Endometrium (tissue), 2 donors: ENCODE data around the gene IGFBPL1.

Source experiments
- FAIRE-seq: peaks from 2 replicates; lab custom pipeline; 2012; peaks lifted over from hg19 to GRCh38; lab: Jason Lieb, UNC
- donor health status: control.
- donor health status: control.

IGFBPL1 gene

GRCh38 chr9:38395653-38396370 lies 28.4 kb downstream of the IGFBPL1 start:
- no peak for FAIRE-seq

DNA sequence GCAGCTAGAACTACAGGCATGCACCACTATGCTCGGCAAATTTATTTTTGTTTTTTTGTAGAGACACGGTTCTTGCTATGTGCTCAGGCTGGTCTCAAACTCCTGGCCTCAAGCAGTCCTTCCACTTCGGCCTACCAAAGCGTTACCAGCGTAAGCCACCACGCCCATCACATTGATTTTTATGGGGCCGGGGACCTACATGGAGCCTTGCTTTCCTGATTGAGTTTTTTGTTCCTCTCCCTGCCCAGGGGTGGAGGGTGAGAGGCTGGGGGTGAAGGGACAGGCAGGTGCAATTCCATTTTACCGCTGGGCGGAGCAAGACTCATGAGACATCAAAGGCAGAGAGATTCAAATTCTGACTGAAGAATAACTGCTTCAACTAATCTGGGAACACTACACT lies 29.8 kb downstream of the IGFBPL1 start:
- FAIRE-seq = no peak

- no peak for FAIRE-seq
Observed at GRCh38 chr9:38393128-38393796, 31.0 kb downstream of the IGFBPL1 start.

DNA sequence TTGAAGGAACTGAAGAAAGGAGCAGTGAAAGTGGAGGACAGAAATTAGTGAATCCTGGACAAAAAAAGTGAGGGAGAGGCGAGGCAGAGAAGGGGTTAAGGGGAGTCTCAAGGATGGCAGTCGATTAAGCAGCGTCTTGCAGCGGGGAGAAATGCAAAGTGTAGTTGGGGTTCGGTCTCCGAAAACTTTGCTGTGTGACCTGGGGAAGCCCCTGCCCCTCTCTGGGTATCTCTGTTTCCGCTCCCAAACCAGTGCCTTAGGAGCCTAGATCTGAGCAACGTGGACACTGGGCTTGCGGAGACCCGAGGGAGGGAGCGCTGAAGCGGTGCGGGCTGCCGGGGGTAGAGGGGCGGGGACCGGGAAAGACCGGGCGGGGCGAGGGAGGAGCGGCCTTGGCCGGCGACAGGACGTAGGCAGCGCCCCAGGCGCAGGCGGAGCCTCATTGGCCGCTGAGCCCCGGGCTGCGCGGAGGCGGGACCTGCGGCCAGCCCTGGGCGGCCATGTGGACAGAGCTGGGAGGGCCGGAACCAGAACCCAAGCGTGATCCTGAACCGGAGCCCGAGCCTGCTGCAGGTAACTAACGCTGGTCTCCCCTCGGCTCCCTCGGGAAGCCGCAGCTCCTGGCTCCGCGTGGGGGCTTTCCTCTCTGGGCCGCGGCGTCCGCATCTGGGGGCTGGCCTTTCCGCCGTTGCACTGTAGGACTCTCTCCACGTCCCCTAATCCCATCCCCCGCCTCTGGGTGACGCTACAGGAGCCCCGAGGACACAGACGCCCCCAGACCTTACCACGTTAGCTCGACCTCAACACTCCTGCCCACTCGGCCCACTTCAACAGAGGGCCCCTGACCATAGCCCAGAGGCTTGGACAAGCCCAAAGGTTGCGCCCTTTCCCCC lies 31.8 kb downstream of the IGFBPL1 start, which contains the start of gene ALDH1B1:
Gene ALDH1B1 (plus strand): TSS at position 468 of the 893 bp plus-strand sequence. CDS start 3,047 bp downstream, outside the sequence.
- FAIRE-seq = no peak

GRCh38 chr9:38391278-38392118 lies 32.8 kb downstream of the IGFBPL1 start:
- no peak for FAIRE-seq

- no peak for FAIRE-seq
Observed at GRCh38 chr9:38390851-38391250, 33.4 kb downstream of the IGFBPL1 start.

GRCh38 chr9:38390442-38390841 lies 33.8 kb downstream of the IGFBPL1 start:
- no peak for FAIRE-seq

GRCh38 chr9:38389313-38389712 lies 34.9 kb downstream of the IGFBPL1 start:
- FAIRE-seq = no peak

GRCh38 chr9:38388283-38389223 lies 35.7 kb downstream of the IGFBPL1 start:
- no peak for FAIRE-seq

DNA sequence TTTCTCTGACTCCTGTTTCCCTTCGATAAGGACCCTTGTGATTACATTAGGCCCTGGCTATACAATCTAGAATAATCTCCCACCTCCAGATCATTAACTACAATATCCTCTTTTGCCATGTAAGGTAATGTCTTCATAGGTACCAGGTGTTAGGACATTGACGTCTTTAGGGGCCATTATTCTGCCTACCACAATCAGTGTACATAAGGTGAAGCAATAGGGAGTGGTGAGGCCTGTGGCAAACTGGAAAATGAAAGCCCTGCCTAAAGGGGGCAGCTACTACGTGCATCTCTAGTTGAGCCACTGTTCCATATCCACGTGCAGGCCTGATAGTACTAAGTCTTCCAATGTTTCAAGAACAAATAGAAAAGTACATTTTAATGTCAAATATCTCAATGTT lies 36.5 kb downstream of the IGFBPL1 start:
- no peak for FAIRE-seq

DNA sequence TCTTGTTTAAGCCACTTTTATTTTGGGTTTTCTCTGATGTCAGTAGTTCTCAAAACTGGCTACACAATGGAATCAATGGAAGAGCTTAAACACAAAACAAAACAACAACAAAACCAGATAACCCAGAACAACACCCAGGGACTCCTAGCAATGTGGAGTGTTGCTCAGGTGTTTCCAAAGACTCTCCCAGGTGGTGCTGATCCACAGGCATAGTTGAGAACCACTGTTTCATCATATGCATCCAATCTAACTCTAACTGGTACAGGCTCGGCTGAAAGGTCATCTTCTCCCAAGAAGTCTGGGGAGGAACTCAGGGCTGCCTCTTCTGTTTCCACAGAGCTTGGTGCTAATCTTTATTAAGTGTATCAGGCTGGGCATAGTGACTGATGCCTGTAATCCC lies 37.2 kb downstream of the IGFBPL1 start:
- no peak for FAIRE-seq

DNA sequence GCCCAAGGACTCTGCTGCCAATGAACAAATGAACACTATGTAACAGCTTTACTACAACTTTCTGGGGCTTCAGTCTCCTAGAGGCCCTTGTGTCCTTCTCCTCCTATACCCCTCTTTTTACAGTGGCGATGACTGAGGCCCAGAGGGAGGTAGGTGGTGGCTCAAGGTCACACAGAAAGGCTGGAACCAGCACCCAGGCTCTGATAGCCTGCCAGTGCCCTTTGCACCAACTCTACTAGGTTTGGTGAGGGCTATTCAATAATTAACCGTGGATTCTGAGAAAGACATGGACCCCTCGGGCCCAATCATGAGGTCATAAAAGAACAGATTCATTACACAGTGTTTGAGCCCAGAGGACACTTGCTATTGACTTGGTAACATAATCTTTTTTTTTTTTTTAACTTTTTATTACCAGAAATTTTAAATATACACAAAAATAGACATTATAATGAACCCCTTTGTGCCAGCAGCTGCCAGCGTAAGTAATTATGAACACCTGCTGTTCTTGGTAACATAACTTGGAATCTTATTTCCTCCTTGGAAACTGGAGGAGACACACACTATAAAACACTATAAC lies 37.8 kb downstream of the IGFBPL1 start:
- no peak for FAIRE-seq

- FAIRE-seq = no peak
Observed at GRCh38 chr9:38385896-38386295, 38.4 kb downstream of the IGFBPL1 start.

DNA sequence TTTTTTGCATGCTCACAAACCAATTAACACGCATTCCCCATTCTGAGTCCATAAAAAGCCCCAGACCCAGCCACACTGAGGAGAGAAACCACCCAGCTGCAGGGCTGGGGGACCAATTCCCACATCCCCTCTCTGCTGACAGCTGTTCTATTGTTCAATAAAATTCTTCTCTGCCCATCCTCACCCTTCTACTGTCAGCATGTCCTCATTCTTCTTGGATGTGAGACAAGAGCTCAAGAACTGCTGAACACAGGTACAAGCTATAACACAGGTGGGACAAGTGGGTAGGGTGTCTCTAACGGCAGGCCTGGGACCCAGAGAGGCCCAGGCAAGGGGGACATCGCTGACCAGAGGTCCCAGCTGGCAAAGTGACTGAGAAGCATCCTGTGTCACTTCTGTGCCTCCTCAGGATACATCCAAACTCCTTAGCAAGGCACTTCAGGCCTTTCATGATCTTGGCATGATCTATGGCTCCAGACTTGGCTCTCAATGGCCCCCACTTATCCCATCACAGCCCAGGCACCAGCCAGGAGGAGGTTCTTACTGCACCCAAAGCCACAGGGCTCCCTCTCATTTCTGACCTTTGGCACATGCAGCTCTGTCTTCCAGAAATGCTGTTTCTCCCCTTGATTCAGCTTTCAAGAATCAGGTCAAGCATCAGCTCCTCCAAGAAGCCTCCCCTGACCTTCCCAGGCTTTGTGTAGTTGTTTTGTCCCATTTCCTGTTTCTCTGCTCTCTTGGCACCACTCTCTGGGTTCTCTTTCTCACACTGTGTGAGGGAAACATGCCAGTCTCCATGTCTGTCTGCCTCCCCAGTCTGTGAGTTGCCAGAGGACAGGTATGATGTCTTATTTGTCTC lies 39.0 kb downstream of the IGFBPL1 start:
- FAIRE-seq = no peak

GRCh38 chr9:38382141-38382540 lies 42.1 kb downstream of the IGFBPL1 start:
- no peak for FAIRE-seq

GRCh38 chr9:38380872-38381534 lies 43.3 kb downstream of the IGFBPL1 start:
- FAIRE-seq = no peak

DNA sequence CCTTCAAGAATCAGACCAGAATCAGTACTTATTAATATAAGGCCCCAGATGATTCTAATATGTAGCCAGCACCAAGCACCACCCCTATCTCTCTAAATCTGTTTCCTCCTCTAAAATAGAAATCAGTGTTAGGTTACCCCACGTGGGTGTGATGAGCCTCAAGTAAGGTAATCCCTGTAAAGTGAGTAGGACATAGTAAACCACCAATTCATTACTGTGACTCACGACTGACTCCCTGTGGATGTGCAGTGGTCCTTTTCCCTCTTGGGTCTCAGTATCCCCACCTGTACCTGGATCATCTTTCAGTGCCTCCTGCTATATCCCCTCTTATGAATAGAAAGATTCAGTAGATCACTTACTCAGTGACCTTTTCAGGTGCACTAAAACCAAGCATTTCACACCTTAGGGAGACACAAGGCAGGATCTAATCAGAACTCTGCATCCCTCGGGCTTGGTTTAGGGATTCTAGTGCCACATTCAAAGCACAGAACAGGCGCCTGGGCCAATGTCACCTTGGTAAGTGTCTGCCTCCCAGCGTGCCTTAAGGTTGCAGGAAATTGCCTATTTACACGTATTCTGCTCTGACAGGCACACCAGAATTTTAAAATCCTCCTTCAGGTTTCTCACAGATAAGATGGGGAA lies 43.9 kb downstream of the IGFBPL1 start:
- FAIRE-seq = no peak
